Neutrophil (primary cell): ENCODE results near the gene TWSG1.
"Not testable (repeated sequence)": the region's sequence is repeated elsewhere in the genome, so short reads cannot be mapped to it uniquely, and the experiment has no call there.

Experiments used
- H3K27ac ChIP-seq: fragments of 200-600 bp; sonication (generic); 2 replicates; pipeline ENCODE4 v1.5.1; 2016; ENCODE audit warnings: mild to moderate bottlenecking, moderate library complexity
- H3K27me3 ChIP-seq: fragments of 200-600 bp; sonication (generic); 2 replicates; pipeline ENCODE4 v1.6.0; 2016; ENCODE audit warnings: mild to moderate bottlenecking
- H3K36me3 ChIP-seq: fragments of 200-600 bp; sonication (generic); 2 replicates; pipeline ENCODE4 v1.5.1; 2017
- H3K4me1 ChIP-seq, 2 experiments: fragments of 200-600 bp in 1 of 2; sonication (generic) in 1 of 2; 1 replicate in 1 of 2; 2 replicates in 1 of 2; pipeline versions ENCODE4 v1.5.1 to v1.6.1; 2013 to 2016; ENCODE audit warnings: low read depth in 1 of 2, low read length in 1 of 2, mild to moderate bottlenecking in 1 of 2, moderate library complexity in 1 of 2; ENCODE audit not compliant: control insufficient read depth in 1 of 2, insufficient read depth in 1 of 2
- H3K4me3 ChIP-seq, 2 experiments: fragments of 200-600 bp in 1 of 2; sonication (generic) in 1 of 2; 1 replicate in 1 of 2; 2 replicates in 1 of 2; pipeline ENCODE4 v1.5.1; 2013 to 2016; ENCODE audit warnings: low read depth in 1 of 2, low read length in 1 of 2, mild to moderate bottlenecking in 1 of 2, moderate library complexity in 1 of 2
- H3K9me3 ChIP-seq: fragments of 200-600 bp; sonication (generic); 2 replicates; pipeline ENCODE4 v1.5.1; 2016
- CTCF ChIP-seq: fragments of 200-600 bp; sonication (generic); IDR thresholded peaks from 2 replicates; pipeline ENCODE4 v1.5.1; 2016; ENCODE audit warnings: antibody characterized with exemption

The TWSG1 gene

GRCh38 chr18:9449600-9450414 lies 115.2 kb downstream of the TWSG1 start:
- no peaks in the 10 kb centered on the region for H3K27me3 ChIP-seq
- no peaks in the 10 kb centered on the region for H3K9me3 ChIP-seq
- no peaks in the 10 kb centered on the region for H3K36me3 ChIP-seq
- H3K4me1 ChIP-seq: no peaks in the 10 kb centered on the region
- H3K4me3 ChIP-seq: no peak overlapping the region
- TF ChIP-seq CTCF: no peak
- H3K27ac ChIP-seq: no peak overlapping the region

GRCh38 chr18:9450920-9451319 lies 116.3 kb downstream of the TWSG1 start:
- not testable (repeated sequence) for H3K9me3 ChIP-seq, H3K27me3 ChIP-seq, H3K4me3 ChIP-seq, H3K4me1 ChIP-seq, H3K36me3 ChIP-seq, H3K27ac ChIP-seq
